GM04503 (cell line): Measurements from ENCODE around the gene SLC6A11.

ENCODE experiments used
- DNase-seq: peaks from one replicate; pipeline ENCODE4 v3.0.0-alpha.2; 2012; ENCODE audit warnings: low read depth

The SLC6A11 gene

DNA sequence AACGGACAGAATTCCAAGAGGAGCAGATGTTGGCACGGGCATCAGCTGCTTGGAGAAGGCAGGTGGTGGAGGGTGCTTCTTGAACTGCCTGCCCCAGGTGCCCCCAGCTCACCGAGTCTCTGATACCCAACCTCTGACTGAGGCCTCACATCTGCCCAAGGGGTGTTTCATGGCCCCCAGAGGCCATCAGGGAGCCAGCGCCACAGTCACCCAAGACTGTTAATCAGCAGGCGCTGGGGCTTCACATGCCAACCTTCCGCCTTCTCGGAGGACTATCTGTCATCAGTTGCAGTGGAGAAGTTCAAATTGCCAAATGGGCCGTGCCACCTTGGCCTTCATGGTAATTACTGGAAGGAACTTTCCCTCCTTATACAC lies 114.6 kb downstream of the SLC6A11 start:
- DNase-seq, result no peak

DNA sequence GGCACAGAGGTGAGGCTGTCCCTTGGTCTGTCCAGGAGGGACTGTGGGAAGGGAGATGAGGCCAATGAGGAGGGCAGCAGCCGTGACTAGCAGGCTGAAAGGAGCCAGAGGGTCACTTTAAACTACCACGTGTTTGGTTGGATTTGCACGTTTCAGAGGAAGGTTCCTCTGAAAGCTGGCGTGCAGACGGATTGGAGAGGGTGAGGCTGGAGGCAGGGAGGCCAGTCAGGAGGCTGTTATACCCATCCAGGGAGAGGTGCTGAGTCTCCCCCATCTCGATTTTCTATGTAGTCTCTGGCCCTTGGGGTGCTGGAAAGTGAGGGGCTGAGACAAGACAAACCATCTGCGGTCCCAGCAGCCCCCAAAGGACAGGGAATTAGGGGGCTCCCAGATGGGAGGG lies 116.6 kb downstream of the SLC6A11 start:
- no peak for DNase-seq

DNA sequence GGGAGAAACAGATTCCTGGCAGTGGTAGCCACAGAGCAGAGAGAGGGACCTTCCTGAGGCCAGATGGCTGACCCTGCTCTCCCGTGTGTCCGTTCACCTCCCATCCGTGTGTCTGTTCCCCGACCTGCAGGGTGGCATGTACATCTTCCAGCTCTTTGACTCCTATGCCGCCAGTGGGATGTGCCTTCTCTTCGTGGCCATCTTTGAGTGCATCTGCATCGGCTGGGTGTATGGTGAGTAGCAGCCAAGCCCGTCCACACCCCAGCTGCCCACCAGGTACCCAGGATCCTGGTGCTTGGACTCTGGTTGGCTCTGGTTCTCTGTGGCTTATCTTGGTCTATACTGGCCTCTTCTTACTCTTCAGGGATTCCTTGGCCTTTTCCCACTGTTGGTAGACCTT lies 117.0 kb downstream of the SLC6A11 start:
- no peak for DNase-seq

DNA sequence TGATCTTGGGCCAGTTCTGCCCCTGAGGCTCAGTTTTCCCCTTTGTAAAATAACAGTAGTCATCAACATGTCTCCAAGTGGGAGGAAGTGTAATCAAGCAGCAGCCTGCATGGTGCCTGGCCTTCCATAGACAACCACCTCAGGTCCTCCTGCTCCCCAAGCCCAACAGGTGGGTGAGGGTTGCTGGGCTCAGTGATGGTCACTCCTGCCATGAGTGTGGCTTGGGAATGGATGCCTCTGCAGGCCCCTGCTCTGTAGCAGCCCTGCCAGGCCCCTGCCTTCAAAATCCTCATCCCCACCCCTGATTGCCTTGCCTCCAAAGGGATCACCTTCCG lies 117.4 kb downstream of the SLC6A11 start:
- no peak for DNase-seq

DNA sequence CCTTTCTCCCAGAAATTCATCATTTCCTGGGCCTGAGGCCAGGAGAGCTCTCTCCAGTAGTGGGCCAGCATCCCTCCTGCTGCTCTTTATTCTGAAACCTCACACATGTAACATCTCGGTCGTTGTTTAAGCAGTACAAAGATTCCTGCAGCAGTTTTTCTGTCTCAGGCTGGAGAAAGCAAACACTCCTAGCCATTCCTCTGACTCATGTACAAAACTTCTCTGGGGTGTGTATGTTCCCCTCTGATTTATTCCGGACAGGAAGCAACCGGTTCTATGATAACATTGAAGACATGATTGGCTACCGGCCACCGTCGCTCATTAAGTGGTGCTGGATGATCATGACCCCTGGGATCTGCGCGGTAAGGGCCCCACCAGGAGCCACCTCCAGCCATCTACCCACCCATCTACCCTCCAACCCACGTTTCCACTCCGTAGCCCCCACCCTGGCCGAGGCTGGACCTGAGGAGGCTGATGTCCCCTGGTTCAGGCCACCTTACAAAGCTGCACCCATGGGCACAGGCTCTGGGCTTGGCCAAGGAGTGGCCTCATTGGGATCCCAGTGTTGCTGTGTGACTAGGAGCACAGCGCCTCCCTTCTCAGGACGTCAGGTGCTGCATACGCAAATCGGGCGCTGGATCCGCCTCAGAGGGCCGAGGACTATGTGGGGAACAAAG lies 117.9 kb downstream of the SLC6A11 start:
- peak; percentile 11 for DNase-seq

DNA sequence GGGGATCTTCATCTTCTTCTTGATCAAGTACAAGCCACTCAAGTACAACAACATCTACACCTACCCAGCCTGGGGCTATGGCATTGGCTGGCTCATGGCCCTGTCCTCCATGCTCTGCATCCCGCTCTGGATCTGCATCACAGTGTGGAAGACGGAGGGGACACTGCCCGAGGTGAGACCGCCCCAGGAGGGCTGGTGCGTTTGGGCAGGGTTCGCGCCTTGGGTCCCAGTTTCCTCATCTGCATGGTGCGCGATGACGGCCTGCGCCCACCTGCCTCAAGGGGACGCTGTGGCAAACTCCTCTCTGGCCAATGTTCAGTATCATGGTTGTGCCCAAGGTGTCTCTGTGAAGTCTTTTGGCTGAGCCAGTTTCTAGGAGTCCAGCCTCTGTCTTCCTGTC lies 119.0 kb downstream of the SLC6A11 start:
- no peak for DNase-seq

DNA sequence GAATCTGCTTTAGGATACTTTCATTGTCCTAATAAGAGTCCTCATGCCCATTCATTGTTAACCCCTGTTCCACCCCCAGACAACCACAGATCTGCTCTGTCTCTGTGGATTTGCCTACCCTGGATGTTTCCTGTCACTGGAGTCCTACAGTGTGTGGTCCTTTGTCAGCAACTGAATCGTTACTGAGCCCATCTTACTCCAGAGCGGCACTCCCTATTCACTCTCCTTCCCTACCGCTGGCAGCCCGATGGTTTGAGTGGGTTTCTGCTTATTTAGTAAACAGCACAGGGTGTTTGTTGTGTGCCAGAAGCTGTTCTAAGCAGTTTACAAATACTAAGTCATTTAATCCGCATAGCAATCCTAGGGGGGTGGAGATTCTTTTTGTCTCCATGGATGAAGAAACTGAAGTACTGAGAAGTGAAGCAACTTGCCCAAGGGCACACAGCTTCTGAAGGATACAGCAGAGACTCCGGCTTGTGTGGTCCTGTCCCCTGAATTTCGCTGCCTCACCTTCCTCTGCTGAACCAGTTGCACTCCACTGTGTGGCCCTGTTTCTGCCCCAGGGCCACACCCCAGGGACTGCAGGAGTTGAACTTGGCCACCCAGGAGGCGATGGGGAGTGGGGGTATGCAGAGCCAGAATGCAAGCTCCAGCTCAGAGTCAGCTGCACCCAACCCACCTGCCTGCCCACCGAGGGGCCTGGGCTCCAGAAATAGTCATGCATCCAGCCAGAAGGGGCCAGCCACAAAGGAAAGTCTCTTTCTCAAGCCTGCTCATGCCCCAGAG lies 120.0 kb downstream of the SLC6A11 start:
- no peak for DNase-seq

DNA sequence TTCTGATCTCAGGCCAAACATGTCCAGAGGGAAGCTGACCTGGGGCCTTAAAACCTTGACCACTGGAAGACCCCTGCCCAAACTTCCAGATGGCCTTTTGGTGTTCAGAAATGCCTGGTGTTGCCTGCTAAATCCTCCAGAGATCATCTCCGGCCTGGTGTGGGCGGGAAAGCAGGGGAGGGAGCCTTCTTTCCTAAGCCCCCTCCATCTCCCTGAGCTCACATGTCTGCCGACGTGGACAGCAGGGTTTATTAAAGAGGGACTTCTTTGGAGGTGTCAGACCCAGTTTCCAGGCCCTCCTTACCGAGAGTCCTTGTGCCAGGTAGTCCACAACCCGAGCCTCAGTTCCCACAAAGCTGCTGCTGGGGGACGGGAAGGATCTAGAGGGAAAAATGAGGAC lies 120.7 kb downstream of the SLC6A11 start:
- DNase-seq, result no peak

DNA sequence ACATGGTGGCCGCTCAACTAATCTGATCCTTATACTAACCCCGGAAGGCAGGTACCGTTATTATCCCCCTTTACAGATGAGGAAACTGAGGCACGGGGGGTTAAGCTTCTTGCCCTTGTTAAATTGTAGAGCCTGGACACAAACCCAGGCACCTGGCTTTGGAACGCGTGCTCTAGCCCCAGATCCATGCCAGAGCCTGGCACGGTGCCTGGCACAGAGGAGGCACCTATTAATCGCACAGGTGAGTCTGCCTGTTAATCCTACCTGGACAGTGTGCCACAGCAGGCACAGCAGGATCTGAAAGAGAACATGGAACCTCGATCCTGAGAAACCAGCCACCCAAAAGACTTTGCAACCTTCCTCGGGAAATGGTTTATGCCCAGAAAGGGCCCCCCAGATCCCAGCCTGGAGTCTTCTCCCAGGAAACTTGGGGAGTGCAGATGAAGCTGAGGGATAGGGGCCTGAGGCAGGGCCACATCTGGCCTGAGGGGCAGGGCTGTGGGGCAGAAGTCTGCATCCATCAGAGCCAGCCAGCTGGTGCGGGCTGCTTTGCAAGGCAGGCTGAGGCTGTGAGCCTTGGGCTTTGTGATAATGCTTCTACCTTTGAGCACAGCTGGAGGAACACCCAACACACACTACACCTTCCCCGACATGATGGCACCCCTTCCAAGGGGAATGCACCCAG lies 121.3 kb downstream of the SLC6A11 start:
- no peak for DNase-seq

DNA sequence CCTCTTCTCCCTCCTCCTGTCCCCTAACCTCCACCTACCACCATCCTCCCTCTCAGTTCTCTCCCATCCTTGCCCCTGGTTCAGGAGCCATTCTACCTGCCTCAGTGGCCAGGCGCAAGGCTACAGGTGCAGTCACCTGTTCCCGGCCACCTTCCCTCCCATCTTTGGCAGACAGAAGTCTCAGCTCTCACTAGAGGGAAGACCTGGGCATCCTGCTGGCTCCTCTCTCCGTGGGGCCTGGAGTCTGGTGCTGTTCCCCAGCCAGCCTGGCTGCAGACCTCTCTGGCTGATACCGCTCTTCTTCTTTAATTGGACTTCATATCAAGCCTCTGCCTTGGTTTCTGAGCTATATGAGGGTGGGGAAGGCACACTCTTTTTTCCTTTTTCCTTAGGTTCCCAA lies 123.5 kb downstream of the SLC6A11 start:
- DNase-seq, result no peak

DNA sequence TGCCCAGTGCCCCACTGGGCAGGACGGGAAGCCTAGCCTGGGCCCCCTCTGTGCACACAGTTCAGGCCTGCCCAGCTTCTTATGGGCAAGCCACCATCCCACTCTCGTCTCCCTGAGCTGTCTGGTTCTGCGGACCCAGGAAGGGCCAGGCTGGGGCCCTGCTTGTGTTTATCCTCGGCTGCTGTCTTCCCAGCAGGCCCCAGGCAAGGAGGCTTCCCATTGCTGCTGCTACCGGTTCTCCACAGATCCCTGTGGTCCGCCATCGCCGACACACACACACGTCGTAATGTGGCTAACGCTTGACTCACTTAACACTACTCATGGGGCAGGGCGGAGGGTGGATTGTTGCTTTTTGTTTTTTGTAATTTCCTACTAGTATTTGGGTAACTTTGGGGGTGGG lies 124.1 kb downstream of the SLC6A11 start:
- DNase-seq, result no peak

DNA sequence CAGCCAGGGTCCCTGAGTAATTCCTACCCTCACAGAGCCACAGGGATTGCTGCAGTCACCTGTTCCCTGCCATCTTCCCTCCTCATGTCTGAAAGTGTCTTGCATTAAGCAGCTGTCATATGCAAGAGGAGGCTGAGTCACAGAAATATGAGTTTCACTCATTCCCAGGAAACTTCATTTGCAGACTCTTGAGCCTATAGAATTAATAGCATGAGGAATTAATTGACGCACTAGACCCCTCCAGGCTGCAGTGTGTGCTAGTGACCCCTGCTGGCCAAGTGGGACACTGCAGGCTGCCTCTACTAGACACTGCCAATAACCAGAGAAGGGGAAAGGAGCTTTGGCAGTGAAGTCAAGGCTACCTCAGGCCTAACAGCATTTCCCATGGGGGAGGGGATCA lies 125.9 kb downstream of the SLC6A11 start:
- DNase-seq, result no peak

DNA sequence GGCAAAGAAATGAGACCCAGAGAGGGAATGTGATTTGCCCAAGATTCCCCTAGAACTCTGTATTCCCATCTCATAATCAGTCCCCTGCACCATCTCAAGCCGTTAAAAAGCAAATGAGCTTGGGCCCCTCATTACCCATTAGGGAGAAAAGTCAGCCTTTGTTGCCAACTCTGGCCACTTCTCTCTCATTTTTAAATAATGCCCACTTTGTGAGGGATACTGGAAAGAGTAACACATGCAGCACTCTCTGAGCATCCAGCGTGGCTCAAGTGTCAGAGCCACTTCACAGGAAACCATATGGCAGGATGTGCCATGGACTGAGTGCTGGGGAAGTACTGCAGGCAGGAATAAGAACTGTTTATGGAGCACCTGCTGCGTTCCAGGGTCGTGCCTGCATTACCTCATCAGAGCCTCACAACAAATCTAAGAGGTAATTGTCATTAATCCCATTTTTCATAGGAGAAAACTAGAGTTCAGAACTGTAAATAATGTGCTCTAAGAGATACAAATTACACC lies 126.7 kb downstream of the SLC6A11 start:
- DNase-seq, result no peak

DNA sequence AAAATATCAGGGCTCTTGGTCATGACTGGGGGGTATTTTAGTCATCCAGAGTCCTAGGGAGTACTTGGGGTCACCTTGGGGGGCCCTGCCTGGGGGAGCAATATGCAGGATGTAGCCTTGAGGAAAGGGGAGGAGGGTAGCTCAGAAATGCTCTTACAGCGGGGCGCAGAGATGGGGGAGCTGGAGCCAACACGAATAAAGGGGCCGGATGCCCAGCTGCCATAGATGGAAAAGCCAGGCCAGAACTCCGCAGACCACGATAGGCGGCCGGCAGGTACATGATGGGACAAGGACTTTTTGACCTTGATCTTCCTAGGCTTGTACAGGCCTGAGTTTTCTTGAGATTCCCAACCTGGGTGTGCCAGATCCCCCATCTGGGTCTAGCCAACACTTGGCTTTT lies 128.8 kb downstream of the SLC6A11 start:
- DNase-seq, result no peak

DNA sequence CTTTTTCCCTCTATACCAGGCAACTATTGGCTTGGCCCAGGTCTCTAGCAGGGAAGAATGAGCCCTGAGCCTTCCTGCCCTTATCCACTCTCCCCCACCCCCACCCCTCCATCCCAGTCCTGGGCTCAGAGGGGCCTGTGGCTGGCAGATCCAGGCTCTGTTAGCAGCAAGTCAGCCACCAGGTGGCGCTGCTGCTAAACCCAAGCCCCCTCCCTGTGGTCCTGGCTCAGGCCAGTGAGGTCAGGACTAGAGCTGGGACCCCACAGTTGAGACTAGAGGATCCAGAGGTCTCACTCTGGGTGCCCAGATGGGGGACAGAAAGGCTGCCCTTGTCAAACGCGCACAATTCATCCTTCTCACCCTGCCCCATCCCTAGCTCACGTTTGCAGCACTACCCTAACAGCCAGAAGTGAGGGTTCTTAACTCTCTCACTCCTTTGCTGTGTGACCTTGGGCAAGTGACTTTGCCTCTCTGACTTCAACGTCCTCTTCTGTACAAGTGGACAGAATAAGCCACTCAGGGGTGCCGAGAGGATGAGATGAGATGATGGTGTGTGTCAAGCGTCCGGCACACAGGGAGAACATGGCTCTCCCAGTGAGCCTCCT lies 129.8 kb downstream of the SLC6A11 start:
- DNase-seq, result no peak

DNA sequence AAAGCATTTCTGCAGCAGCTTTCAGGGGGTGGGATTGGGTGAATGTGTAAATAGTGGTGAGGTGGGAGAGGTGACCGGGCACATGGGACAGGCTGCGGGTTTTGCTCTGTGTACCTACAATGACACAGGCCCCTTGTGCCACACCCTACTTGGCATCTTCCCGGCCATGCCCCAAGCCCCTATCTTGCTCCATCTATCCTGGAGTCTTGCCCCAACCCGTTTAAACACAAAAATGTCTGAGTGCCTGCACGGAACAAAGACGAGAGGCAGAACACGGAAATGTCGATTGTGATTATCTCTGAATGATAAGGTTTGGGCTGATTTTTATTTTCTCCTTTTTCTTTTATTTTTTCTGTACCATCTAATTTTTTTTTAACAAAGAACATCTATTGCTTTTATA lies 130.5 kb downstream of the SLC6A11 start:
- no peak for DNase-seq

DNA sequence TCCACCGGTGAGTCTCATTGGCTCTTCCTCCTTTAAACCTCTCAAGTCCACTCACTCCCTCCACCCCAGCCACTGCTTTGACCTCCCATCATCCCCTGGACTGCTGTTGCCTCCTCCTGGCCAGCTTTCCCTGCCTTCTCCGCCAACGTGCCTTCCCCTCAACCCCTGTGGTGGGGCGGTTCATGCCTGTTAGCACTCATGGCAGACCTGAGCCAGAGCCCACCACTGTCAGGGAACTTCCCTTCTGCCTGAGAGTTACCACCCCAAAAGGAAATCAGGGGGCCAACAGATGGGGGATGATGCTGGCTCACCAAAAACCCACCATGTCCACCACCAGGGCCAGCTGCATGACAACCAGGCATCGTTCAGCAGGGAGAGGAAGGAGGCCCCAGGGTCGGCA lies 132.3 kb downstream of the SLC6A11 start:
- DNase-seq, result no peak

DNA sequence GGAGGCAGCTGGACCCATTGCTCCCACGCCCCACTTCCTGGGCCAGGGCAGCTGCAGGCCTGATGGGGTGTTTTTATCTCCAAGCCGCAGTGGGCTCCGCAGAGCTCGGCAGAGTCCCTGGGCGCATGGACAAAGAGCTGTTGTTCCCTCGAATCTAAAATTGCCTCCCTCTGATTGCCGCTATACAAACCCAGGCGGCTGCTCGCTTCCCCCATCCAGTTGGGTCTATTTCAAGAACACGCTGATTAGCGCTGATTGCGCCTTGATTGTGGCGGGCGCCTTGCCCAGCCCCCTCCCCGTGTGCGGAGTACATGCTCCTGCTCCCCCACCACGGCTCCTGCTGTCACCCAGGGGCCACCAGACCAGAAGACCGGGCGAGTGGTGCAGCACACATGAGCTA lies 133.2 kb downstream of the SLC6A11 start:
- no peak for DNase-seq

DNA sequence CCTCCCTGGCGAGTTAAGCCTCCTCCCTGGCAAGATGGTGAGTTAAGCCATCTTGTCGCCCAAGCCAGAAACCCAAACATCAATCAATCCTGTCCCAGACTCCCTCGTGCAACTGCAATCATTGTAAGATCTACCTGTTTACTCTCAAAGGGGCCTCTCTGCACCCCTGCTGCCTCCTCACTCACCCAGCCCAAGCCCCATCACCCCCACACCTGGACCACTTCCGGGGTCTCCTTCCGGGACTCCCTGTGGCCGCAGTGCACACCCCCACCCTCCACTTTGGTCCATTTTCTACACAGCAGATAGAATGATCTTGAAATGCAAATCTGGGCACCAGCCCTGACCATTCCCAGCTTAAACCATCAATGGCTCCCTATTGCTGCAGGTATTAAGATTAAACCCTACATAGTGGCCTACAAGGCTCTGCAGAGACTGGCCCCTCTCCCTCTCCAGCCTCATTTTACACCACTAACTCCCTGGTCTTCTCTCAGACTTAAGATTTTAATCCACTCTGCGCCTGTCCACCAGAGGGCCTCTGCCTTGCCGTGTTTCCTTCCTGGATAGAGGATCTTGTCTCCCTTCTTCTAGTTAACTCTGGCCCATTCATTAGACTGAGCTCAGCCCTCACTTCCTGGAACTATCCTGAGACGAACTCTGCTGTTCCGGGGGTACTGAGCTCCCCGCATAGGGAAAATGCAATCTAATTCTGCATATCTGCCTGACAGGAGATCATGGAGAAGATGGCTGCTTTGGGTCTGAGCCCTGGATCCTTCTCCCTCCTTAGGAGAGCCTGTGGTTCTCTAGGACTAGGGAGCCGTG lies 134.7 kb downstream of the SLC6A11 start:
- DNase-seq, result peak; percentile 6

DNA sequence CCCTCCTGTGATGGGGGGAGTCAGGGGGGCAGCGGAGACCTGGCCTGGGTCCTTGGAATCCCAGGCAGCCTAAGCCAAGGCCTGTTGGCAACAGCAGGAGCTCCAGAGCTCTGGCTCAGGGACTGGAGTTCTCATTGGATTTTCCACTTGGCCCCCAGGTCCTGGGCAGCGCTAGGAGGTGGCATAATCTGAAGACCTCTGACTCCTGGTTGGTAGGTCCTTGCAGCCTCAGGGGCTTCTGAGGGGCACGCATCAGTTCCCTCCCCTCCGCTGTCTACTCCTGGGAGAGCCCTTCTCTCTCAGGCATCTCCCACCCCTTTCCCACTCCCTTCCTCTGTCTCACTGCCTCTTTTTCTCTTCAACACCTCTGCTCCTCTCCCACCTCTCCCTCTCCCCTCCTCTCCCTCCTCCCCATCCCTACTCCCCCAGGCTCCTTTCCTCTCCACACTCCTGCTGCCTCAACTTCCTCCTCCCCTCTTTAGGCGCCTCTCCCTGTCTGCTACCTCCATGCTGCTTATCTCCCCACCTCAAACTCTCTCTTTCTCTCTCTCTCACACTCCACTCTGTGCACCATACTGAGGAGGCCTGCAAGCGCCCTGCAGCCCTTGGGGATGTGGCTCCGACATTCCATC lies 135.4 kb downstream of the SLC6A11 start:
- no peak for DNase-seq

DNA sequence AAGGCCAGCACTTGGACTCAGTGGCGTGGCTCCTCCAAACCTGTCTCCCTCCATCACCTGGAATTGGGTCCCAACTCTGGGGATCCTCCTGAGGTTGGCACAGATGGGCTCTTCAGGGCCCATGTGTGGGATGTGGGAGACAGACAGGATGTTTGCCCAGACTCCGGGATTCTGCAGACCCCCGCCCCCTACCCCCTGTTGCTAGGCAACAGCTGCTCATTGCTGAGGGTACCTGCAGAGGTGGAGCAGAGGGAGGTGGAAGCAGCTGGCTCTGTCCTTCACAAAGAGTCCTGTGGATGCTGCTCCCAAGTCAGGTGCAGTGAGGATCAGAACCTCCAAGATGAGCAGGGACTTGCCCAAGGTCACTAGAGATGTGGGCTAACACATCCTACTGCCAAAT lies 136.5 kb downstream of the SLC6A11 start:
- DNase-seq, result no peak
